SK-N-SH (cell line): ENCODE measurements around the gene JPH3. TPM values are rescaled to one million over a fixed set of nuclear protein-coding genes. Genes with fewer than 3 reads are reported as not detected.

Experiments
- CTCF ChIA-PET: fragments of 300-600, 350-600 bp; formaldehyde crosslinking; extraction: SDS; loops from one replicate; lab custom pipeline; 2021; lab: Yijun Ruan, JAX
- POLR2A ChIA-PET: fragments of 350-600 bp; sonication (Branson Sonifier 250); formaldehyde crosslinking; extraction: SDS; loops from one replicate; lab custom pipeline; 2020; ENCODE audit warnings: antibody characterized with exemption, inconsistent platforms; lab: Yijun Ruan, JAX
- DNase-seq: peaks from one replicate; pipeline ENCODE4 v3.0.0; 2012
- H2AFZ ChIP-seq: fragments of 200-600 bp; sonication (generic); 2 replicates; pipeline ENCODE4 v1.8.1; 2016; ENCODE audit warnings: antibody characterized with exemption, mild to moderate bottlenecking, low read depth
- H3F3A ChIP-seq: fragments of 200-600 bp; sonication (generic); replicated peaks from 2 replicates; pipeline ENCODE3; 2016; ENCODE audit warnings: antibody characterized with exemption, mild to moderate bottlenecking; ENCODE audit not compliant: insufficient read depth
- H3K27ac ChIP-seq, 2 experiments: fragments of 200-500 bp in 1 of 2; fragments of 200-600 bp in 1 of 2; sonication (Bioruptor generic) in 1 of 2; sonication (generic), shearing (Covaris generic) in 1 of 2; 2 replicates each; pipeline versions ENCODE4 v1.5.1 to v1.6.1; 2014 to 2016; ENCODE audit warnings: low read depth in 2 of 2, inconsistent platforms in 1 of 2, low read length in 1 of 2, mild to moderate bottlenecking in 1 of 2, mixed read lengths in 1 of 2
- H3K27me3 ChIP-seq: fragments of 200-600 bp; sonication (generic), shearing (Covaris generic); 2 replicates; pipeline ENCODE4 v1.6.1; 2016; ENCODE audit warnings: mixed run types; ENCODE audit not compliant: insufficient read depth
- H3K36me3 ChIP-seq, 2 experiments: fragments of 200-500 bp in 1 of 2; fragments of 200-600 bp in 1 of 2; sonication (Bioruptor generic) in 1 of 2; sonication (generic) in 1 of 2; replicated peaks in 1 of 2; 2 replicates each; pipeline versions ENCODE3 to v1.5.1; 2014 to 2016; ENCODE audit warnings: low read length in 1 of 2, mild to moderate bottlenecking in 1 of 2; ENCODE audit not compliant: insufficient read depth in 2 of 2, control insufficient read depth in 1 of 2
- H3K4me1 ChIP-seq, 2 experiments: fragments of 200-500 bp in 1 of 2; fragments of 200-600 bp in 1 of 2; sonication (Bioruptor generic) in 1 of 2; sonication (generic), shearing (Covaris generic) in 1 of 2; 2 replicates each; pipeline versions ENCODE4 v1.5.1 to v1.6.1; 2014 to 2016; ENCODE audit warnings: low read depth in 1 of 2, low read length in 1 of 2, mixed run types in 1 of 2; ENCODE audit not compliant: insufficient read depth in 2 of 2, control insufficient read depth in 1 of 2
- H3K4me2 ChIP-seq: fragments of 200-600 bp; sonication (generic), shearing (Covaris generic); 2 replicates; pipeline ENCODE4 v1.6.1; 2017; ENCODE audit warnings: mixed run types
- H3K4me3 ChIP-seq, 2 experiments: fragments of 200-500 bp in 1 of 2; fragments of 200-600 bp in 1 of 2; sonication (Bioruptor generic) in 1 of 2; sonication (generic), shearing (Covaris generic) in 1 of 2; 2 replicates each; pipeline versions ENCODE4 v1.5.1 to v1.8.1; 2014 to 2016; ENCODE audit warnings: low read depth in 2 of 2, inconsistent platforms in 1 of 2, low read length in 1 of 2, mild to moderate bottlenecking in 1 of 2, mixed read lengths in 1 of 2, moderate library complexity in 1 of 2
- H3K79me2 ChIP-seq: fragments of 200-600 bp; sonication (generic); 2 replicates; pipeline ENCODE4 v1.8.1; 2017; ENCODE audit warnings: mild to moderate bottlenecking; ENCODE audit not compliant: insufficient read depth
- H3K9ac ChIP-seq: fragments of 200-600 bp; sonication (generic); 2 replicates; pipeline ENCODE4 v1.6.1; 2017; ENCODE audit warnings: mixed run types
- H3K9me2 ChIP-seq: fragments of 200-600 bp; sonication (generic); 2 replicates; pipeline ENCODE4 v1.6.1; 2017; ENCODE audit warnings: mixed run types
- H3K9me3 ChIP-seq: fragments of 200-600 bp; sonication (generic); 2 replicates; pipeline ENCODE4 v1.6.1; 2017; ENCODE audit warnings: mixed run types, mild to moderate bottlenecking, moderate library complexity
- H4K20me1 ChIP-seq: fragments of 200-600 bp; sonication (generic); 2 replicates; pipeline ENCODE4 v1.6.1; 2017; ENCODE audit warnings: mild to moderate bottlenecking, mixed run types; ENCODE audit not compliant: insufficient read depth
- ELF1 ChIP-seq: IDR thresholded peaks from 2 replicates; pipeline ENCODE4 v1.4.0; 2012
- FOXJ3 ChIP-seq: sonication (generic); formaldehyde crosslinking; IDR thresholded peaks from 2 replicates; pipeline ENCODE4 v1.5.1; 2020; ENCODE audit warnings: mild to moderate bottlenecking, missing genetic modification reagents
- GATA2 ChIP-seq: sonication (generic); formaldehyde crosslinking; IDR thresholded peaks from 2 replicates; pipeline ENCODE4 v1.5.0; 2020; ENCODE audit warnings: mild to moderate bottlenecking, missing genetic modification reagents
- JUND ChIP-seq: IDR thresholded peaks from 2 replicates; pipeline ENCODE4 v1.4.0; 2012
- NFIC ChIP-seq: IDR thresholded peaks from 2 replicates; pipeline ENCODE4 v1.4.0; 2012; ENCODE audit warnings: borderline replicate concordance
- NRF1 ChIP-seq: IDR thresholded peaks from 2 replicates; pipeline ENCODE4 v1.6.1; 2012; ENCODE audit warnings: low read depth, mild to moderate bottlenecking, low read length
- POLR2AphosphoS5 ChIP-seq: IDR thresholded peaks from 2 replicates; pipeline ENCODE4 v1.6.1; 2012; ENCODE audit warnings: low read depth, low read length
- RXRA ChIP-seq: IDR thresholded peaks from 2 replicates; pipeline ENCODE4 v1.4.0; 2012; ENCODE audit warnings: low read depth, mild to moderate bottlenecking, borderline replicate concordance
- SIN3A ChIP-seq: IDR thresholded peaks from 2 replicates; pipeline ENCODE4 v1.6.1; 2012; ENCODE audit warnings: low read depth, mild to moderate bottlenecking, low read length, moderate library complexity, borderline replicate concordance
- TAF1 ChIP-seq: IDR thresholded peaks from 2 replicates; pipeline ENCODE4 v1.6.1; 2012; ENCODE audit warnings: low read depth, mild to moderate bottlenecking, low read length, moderate library complexity, borderline replicate concordance
- TCF12 ChIP-seq: IDR thresholded peaks from 2 replicates; pipeline ENCODE4 v1.4.0; 2012
- TEAD4 ChIP-seq: IDR thresholded peaks from 2 replicates; pipeline ENCODE4 v1.4.0; 2012; ENCODE audit warnings: mild to moderate bottlenecking, borderline replicate concordance; ENCODE audit not compliant: insufficient read depth
- WGBS: methylation state at CpG from one replicate; pipeline ENCODE4 v1.1.6; 2017; ENCODE audit warnings: low lambda C conversion rate; 5-methylcytosine and 5-hydroxymethylcytosine counted together
- polyA plus RNA-seq, 3 experiments: library from polyadenylated mRNA; depleted of rRNA; stranded (reverse); fragments of >200 nt; gene quantifications; 2 replicates each; pipeline ENCODE4 v1.2.3, GENCODE V29; 2012
- TF ChIP-seq, protein P1 (sequence below): IDR thresholded peaks from 2 replicates; pipeline ENCODE4 v1.4.0; 2012; ENCODE audit warnings: low read depth, borderline replicate concordance
- TF ChIP-seq, protein P2 (sequence below): IDR thresholded peaks from 2 replicates; pipeline ENCODE4; 2012
- TF ChIP-seq, protein P3 (sequence below): fragments of 150-350 bp; IDR thresholded peaks from 2 replicates; pipeline ENCODE4 v1.6.1; 2016; ENCODE audit warnings: mild to moderate bottlenecking, low read depth, low read length

The JPH3 gene
- polyA plus RNA-seq, 1 of the 3 experiments (the other 2 are of a cell fraction) = 0.25 TPM

DNA sequence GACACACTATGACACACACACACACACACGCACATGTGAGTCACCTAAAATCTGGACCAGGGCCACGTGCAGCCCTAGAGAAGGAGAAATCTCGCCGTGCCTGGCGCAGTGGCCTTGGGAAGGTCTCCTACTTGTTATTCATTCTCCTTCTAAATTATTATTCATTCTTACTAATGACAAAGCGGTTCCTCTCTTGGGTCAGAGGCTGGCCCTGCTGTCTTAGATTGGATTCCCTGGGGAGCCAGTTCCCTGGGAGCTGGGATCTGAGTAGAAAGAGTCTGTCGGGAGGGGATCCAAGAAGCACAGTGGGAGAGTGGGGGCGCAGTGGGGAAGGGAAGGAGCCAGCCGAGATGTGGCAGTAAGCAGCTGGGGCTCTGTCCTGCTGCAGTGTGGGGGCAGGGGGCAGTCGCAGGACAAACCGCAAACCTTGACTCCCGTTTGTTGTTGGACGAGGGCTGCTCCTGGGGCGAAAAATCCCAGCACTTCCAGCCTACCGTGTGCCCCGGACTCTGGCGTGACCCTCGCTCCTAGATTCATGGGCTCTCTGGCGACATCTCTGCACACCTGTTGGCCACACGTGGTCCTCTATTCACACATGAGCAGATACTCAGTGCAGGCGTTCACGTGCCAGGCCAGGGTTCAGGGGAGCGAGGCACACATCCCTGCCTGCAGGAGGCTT lies 18.7 kb upstream of the JPH3 start:
- Histone ChIP-seq H3K9me3 (no peaks in the 10 kb centered on the region), H3K4me1 (peaks cover 14 to 19% of the 10 kb centered on the region in 2 experiments; a peak in 3 of 4 replicates), H3K27me3 (no peaks in the 10 kb centered on the region), H3K36me3 (no peaks in the 10 kb centered on the region), H3K79me2 (no peaks in the 10 kb centered on the region)
- 88% methylated on average over 16 of the region's 23 CpGs for WGBS
- TF ChIP-seq SIN3A (no peak), TCF12 (no peak), NRF1 (no peak), JUND (no peak), RXRA (no peak), FOXJ3 (CRISPR knock-in tag) (no peak), NFIC (no peak), TEAD4 (no peak), ELF1 (no peak)
- TF ChIP-seq, protein P1, sequence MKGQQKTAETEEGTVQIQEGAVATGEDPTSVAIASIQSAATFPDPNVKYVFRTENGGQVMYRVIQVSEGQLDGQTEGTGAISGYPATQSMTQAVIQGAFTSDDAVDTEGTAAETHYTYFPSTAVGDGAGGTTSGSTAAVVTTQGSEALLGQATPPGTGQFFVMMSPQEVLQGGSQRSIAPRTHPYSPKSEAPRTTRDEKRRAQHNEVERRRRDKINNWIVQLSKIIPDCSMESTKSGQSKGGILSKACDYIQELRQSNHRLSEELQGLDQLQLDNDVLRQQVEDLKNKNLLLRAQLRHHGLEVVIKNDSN = no peak
- TF ChIP-seq, protein P2, sequence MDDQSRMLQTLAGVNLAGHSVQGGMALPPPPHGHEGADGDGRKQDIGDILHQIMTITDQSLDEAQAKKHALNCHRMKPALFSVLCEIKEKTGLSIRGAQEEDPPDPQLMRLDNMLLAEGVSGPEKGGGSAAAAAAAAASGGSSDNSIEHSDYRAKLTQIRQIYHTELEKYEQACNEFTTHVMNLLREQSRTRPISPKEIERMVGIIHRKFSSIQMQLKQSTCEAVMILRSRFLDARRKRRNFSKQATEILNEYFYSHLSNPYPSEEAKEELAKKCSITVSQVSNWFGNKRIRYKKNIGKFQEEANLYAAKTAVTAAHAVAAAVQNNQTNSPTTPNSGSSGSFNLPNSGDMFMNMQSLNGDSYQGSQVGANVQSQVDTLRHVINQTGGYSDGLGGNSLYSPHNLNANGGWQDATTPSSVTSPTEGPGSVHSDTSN = no peak
- TF ChIP-seq, all 33 proteins: peak for 0
- H3K4me3 ChIP-seq = no peak overlapping the region
- no peak overlapping the region for H2AFZ ChIP-seq
- peak overlapping the region in 1 of 2 experiments; percentile 99; a peak in 2 of 4 replicates for H3K27ac ChIP-seq
- H3K9ac ChIP-seq = no peak overlapping the region
- DNase-seq = no peak
- H3K9me2 ChIP-seq = no peaks in the 10 kb centered on the region
- no peaks in the 10 kb centered on the region for H4K20me1 ChIP-seq
- CTCF ChIA-PET = interaction anchor here (1.1 to 11.7 kb wide), 6 partner anchors 12 to 186 kb away, joined by 3 to 229 read pairs (median 8); no protein-coding TSS in a partner anchor
- POLR2A ChIA-PET = no interaction called here
- peaks cover 24% of the 10 kb centered on the region for H3F3A ChIP-seq
- H3K4me2 ChIP-seq = 0 out of 2 replicates have a peak overlapping the region, but pooled peaks have one; percentile 24

DNA sequence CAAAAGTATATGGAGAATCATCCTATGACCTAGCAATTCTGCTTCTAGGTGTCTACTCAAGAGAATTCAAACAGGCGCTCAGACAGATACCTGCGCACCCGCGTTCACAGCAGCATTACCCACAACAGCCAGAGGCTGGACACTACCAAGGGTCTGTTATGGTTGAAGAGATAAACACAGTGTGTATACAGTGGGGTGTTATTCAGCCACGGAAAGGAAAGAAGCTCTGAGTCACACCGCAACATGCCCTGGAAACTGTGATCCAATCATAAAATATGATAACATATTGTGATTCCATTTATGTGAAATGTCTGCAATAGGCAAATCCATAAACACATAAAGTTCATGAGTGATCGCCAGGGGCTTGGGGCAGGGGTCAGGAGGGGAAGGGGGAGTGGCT lies 18.0 kb upstream of the JPH3 start:
- Histone ChIP-seq H3K27me3 (no peaks in the 10 kb centered on the region), H3K4me2 (0 out of 2 replicates have a peak overlapping the region, but pooled peaks have one; percentile 24), H3F3A (peaks cover 24% of the 10 kb centered on the region), H2AFZ (no peak overlapping the region), H3K9me2 (no peaks in the 10 kb centered on the region), H3K4me3 (no peak overlapping the region), H3K79me2 (no peaks in the 10 kb centered on the region), H4K20me1 (no peaks in the 10 kb centered on the region), H3K36me3 (no peaks in the 10 kb centered on the region), H3K9me3 (no peaks in the 10 kb centered on the region), H3K9ac (no peak overlapping the region), H3K27ac (peak overlapping the region in 1 of 2 experiments; percentile 99; a peak in 2 of 4 replicates), H3K4me1 (peaks cover 18 to 19% of the 10 kb centered on the region in 2 experiments; a peak in 3 of 4 replicates)
- ChIA-PET CTCF (interaction anchor here (2.3 to 11.7 kb wide), 4 partner anchors 12 to 186 kb away, joined by 5 to 229 read pairs (median 16); no protein-coding TSS in a partner anchor), POLR2A (no interaction called here)
- no peak for DNase-seq
- TF ChIP-seq GATA2 (CRISPR knock-in tag) (no peak), NRF1 (no peak), POLR2AphosphoS5 (no peak), TAF1 (no peak)
- TF ChIP-seq, protein P3, sequence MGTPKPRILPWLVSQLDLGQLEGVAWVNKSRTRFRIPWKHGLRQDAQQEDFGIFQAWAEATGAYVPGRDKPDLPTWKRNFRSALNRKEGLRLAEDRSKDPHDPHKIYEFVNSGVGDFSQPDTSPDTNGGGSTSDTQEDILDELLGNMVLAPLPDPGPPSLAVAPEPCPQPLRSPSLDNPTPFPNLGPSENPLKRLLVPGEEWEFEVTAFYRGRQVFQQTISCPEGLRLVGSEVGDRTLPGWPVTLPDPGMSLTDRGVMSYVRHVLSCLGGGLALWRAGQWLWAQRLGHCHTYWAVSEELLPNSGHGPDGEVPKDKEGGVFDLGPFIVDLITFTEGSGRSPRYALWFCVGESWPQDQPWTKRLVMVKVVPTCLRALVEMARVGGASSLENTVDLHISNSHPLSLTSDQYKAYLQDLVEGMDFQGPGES = no peak
- WGBS = 81% methylated on average over 7 of the region's 7 CpGs
